NCI-H146 (cell line): ENCODE results near the gene AP4S1.

Source experiments
- DNase-seq: peaks from one replicate; lab custom pipeline; 2025; lab: John Stamatoyannopoulos, UW

Gene AP4S1

GRCh38 chr14:31006703-31007102 is 18.7 kb upstream of the AP4S1 start:
- no peak for DNase-seq

GRCh38 chr14:31009836-31010574 is 15.4 kb upstream of the AP4S1 start:
- no peak for DNase-seq

- no peak for DNase-seq
These were observed 14.5 kb upstream of the AP4S1 start for GRCh38 chr14:31010935-31011334.

- DNase-seq = no peak
These were observed 11.6 kb upstream of the AP4S1 start for GRCh38 chr14:31013841-31014240.

GRCh38 chr14:31018057-31018645 is 7.3 kb upstream of the AP4S1 start:
- DNase-seq = no peak

- no peak for DNase-seq
These were observed 4.4 kb upstream of the AP4S1 start for GRCh38 chr14:31020834-31021575.

GRCh38 chr14:31021576-31021949 is 3.9 kb upstream of the AP4S1 start:
- DNase-seq = no peak

GRCh38 chr14:31022386-31022785 is 3.1 kb upstream of the AP4S1 start:
- no peak for DNase-seq

GRCh38 chr14:31024010-31024480 is 1.4 kb upstream of the AP4S1 start:
- DNase-seq = no peak

- no peak for DNase-seq
These were observed 677 bp upstream of the AP4S1 start for GRCh38 chr14:31024577-31025366.

- no peak for DNase-seq
These were observed 614 bp downstream of the AP4S1 start, which contains the start of gene STRN3 for GRCh38 chr14:31026077-31026449. Gene STRN3, minus strand, starts transcription at chr14:31026379. Its CDS starts 194 bp downstream, at chr14:31026185.

GRCh38 chr14:31026450-31027235 is 1.2 kb downstream of the AP4S1 start:
- DNase-seq = peak; percentile 90

- DNase-seq = no peak
These were observed 2.4 kb downstream of the AP4S1 start for GRCh38 chr14:31027847-31028246.

GRCh38 chr14:31029016-31029970 is 3.8 kb downstream of the AP4S1 start:
- DNase-seq = no peak

GRCh38 chr14:31030469-31030868 is 5.0 kb downstream of the AP4S1 start:
- DNase-seq = no peak

GRCh38 chr14:31036552-31036951 is 11.1 kb downstream of the AP4S1 start:
- DNase-seq = no peak

GRCh38 chr14:31037709-31038221 is 12.3 kb downstream of the AP4S1 start:
- no peak for DNase-seq

GRCh38 chr14:31038521-31039166 is 13.2 kb downstream of the AP4S1 start:
- DNase-seq = no peak

GRCh38 chr14:31042300-31042699 is 16.9 kb downstream of the AP4S1 start:
- no peak for DNase-seq
